ENCODE measurements around the gene FOXB1.

DNA sequence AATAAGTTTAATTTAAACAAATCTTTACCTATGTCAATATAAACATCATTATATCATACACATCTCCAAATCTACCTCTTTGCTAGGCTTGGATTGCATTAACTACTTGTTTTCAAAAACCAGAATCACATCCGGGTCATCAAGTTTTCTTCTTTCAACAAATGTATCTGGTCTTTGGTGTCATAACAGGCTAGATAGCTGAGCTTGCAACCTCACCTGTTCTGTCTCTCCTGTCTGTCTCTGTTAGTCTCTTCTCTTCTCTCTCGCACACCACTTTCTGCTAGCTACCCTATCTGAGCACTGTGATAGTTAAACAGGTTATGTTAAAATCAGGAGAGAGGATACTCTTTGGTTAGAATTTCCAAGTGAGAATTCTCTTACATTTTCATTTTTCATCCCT, 6.7 kb downstream of the FOXB1 start:
- TF ChIP-seq, protein P1, sequence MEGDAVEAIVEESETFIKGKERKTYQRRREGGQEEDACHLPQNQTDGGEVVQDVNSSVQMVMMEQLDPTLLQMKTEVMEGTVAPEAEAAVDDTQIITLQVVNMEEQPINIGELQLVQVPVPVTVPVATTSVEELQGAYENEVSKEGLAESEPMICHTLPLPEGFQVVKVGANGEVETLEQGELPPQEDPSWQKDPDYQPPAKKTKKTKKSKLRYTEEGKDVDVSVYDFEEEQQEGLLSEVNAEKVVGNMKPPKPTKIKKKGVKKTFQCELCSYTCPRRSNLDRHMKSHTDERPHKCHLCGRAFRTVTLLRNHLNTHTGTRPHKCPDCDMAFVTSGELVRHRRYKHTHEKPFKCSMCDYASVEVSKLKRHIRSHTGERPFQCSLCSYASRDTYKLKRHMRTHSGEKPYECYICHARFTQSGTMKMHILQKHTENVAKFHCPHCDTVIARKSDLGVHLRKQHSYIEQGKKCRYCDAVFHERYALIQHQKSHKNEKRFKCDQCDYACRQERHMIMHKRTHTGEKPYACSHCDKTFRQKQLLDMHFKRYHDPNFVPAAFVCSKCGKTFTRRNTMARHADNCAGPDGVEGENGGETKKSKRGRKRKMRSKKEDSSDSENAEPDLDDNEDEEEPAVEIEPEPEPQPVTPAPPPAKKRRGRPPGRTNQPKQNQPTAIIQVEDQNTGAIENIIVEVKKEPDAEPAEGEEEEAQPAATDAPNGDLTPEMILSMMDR (IDR thresholded peaks at IDR 0.05) = no peak
- TF ChIP-seq POLR2A (IDR thresholded peaks at IDR 0.05) (no peak), EP300 (IDR thresholded peaks at IDR 0.05) (no peak)
